Head of caudate nucleus (tissue), 42 donors: ENCODE measurements around the gene AADACL4.

Source experiments
- DNase-seq, 42 donors: peaks; one replicate each; pipeline versions ENCODE4 v3.0.0 to v3.0.0-alpha.2; 2020 to 2021; ENCODE audit warnings: mixed read lengths in 7 of 42
- intact Hi-C: fragments of 100-400 bp; cut with DNase I; formaldehyde crosslinking; loops from one replicate; pipeline ENCODE4 v1.15.0; 2022

AADACL4 gene

GRCh38 chr1:12643785-12644184, at the start of gene AADACL4:
AADACL4 (plus strand) TSS chr1:12644085; CDS start chr1:12644547, 462 bp downstream.
- intact Hi-C loops: no loop called here
- no peak for DNase-seq

GRCh38 chr1:12594490-12594889, 49.4 kb upstream of the AADACL4 start:
- intact Hi-C loops: no loop called here
- DNase-seq: no peak

GRCh38 chr1:12594966-12595756, 48.7 kb upstream of the AADACL4 start:
- DNase-seq: peak in 33 of 42 donors; percentile 32 to 77 (median 58)
- intact Hi-C loops: no loop called here

- intact Hi-C loops: no loop called here
- peak in 1 of 42 donors; percentile 80 for DNase-seq
Observed at GRCh38 chr1:12595757-12596006, 48.2 kb upstream of the AADACL4 start.

- DNase-seq: peak in 38 of 42 donors; percentile 45 to 87 (median 64)
- intact Hi-C loops: no loop called here
Observed at GRCh38 chr1:12596007-12596821, 47.7 kb upstream of the AADACL4 start.

GRCh38 chr1:12597792-12598191, 46.1 kb upstream of the AADACL4 start:
- peak in 15 of 42 donors; percentile 21 to 59 (median 36) for DNase-seq
- intact Hi-C loops: no loop called here

- intact Hi-C loops: no loop called here
- DNase-seq: no peak
Observed at GRCh38 chr1:12598974-12599373, 44.9 kb upstream of the AADACL4 start.

- no peak for DNase-seq
- intact Hi-C loops: no loop called here
Observed at GRCh38 chr1:12599657-12600056, 44.2 kb upstream of the AADACL4 start.

GRCh38 chr1:12600335-12600734, 43.5 kb upstream of the AADACL4 start:
- DNase-seq: peak in 7 of 42 donors; percentile 13 to 60 (median 47)

GRCh38 chr1:12600880-12601633, 42.8 kb upstream of the AADACL4 start:
- peak in 6 of 42 donors; percentile 24 to 56 (median 42) for DNase-seq
- intact Hi-C loops: no loop called here

More at GRCh38 chr1:12600335-12600734, 43.5 kb upstream of the AADACL4 start:
- intact Hi-C loops: no loop called here

GRCh38 chr1:12601700-12602658, 41.9 kb upstream of the AADACL4 start:
- intact Hi-C loops: no loop called here
- peak in 9 of 42 donors; percentile 37 to 69 (median 49) for DNase-seq

- no peak for DNase-seq
- intact Hi-C loops: no loop called here
Observed at GRCh38 chr1:12602659-12603024, 41.2 kb upstream of the AADACL4 start.

- no peak for DNase-seq
- intact Hi-C loops: no loop called here
Observed at GRCh38 chr1:12603224-12603623, 40.7 kb upstream of the AADACL4 start.

- intact Hi-C loops: no loop called here
- no peak for DNase-seq
Observed at GRCh38 chr1:12604114-12604874, 39.6 kb upstream of the AADACL4 start.

- intact Hi-C loops: no loop called here
- DNase-seq: no peak
Observed at GRCh38 chr1:12604986-12605385, 38.9 kb upstream of the AADACL4 start.

GRCh38 chr1:12607263-12607662, 36.6 kb upstream of the AADACL4 start:
- DNase-seq: no peak
- intact Hi-C loops: no loop called here

GRCh38 chr1:12608311-12608957, 35.5 kb upstream of the AADACL4 start:
- DNase-seq: no peak
- intact Hi-C loops: no loop called here
